HUES64 (cell line): ENCODE data around the gene GPX4.

ENCODE experiments used
- H3K27ac ChIP-seq: 2 replicates; pipeline ENCODE4 v1.7.0; 2013; ENCODE audit warnings: low read depth, low read length, inconsistent platforms
- H3K27me3 ChIP-seq: 2 replicates; pipeline ENCODE4 v1.6.1; 2013; ENCODE audit warnings: mild to moderate bottlenecking, low read length; ENCODE audit not compliant: insufficient read depth
- H3K36me3 ChIP-seq: 2 replicates; pipeline ENCODE4 v1.6.1; 2013; ENCODE audit warnings: mild to moderate bottlenecking, low read length; ENCODE audit not compliant: insufficient read depth
- H3K4me1 ChIP-seq: 2 replicates; pipeline ENCODE4 v1.6.1; 2013; ENCODE audit warnings: mild to moderate bottlenecking, low read length, moderate library complexity; ENCODE audit not compliant: insufficient read depth
- H3K4me3 ChIP-seq: 2 replicates; pipeline ENCODE4 v1.5.1; 2013; ENCODE audit warnings: mild to moderate bottlenecking, low read length, moderate library complexity
- H3K9ac ChIP-seq: 2 replicates; pipeline ENCODE4 v1.6.1; 2013; ENCODE audit warnings: mild to moderate bottlenecking, low read depth, low read length
- H3K9me3 ChIP-seq: 2 replicates; pipeline ENCODE4 v1.6.1; 2013; ENCODE audit warnings: low read depth, low read length; ENCODE audit not compliant: insufficient read depth
- WGBS: fragments of 150-250, 120-280 bp; methylation state at CpG from one replicate; pipeline ENCODE4 v1.1.7; 2013; ENCODE audit warnings: missing lambda C conversion rate; 5-methylcytosine and 5-hydroxymethylcytosine counted together

The GPX4 gene

GRCh38 chr19:1069009-1069779 lies 34.6 kb upstream of the GPX4 start:
- 86% methylated on average over 25 of the region's 25 CpGs for WGBS
- H3K4me3 ChIP-seq = no peak overlapping the region
- H3K4me1 ChIP-seq = peaks cover 16% of the 10 kb centered on the region
- H3K27me3 ChIP-seq = peaks cover 56% of the 10 kb centered on the region
- H3K9ac ChIP-seq = no peak overlapping the region
- H3K9me3 ChIP-seq = no peaks in the 10 kb centered on the region
- no peak overlapping the region for H3K27ac ChIP-seq
- peaks cover 10% of the 10 kb centered on the region; the same call in 1 of the 2 replicates for H3K36me3 ChIP-seq

GRCh38 chr19:1070576-1070930 lies 33.2 kb upstream of the GPX4 start:
- Histone ChIP-seq H3K27me3 (peaks cover 44% of the 10 kb centered on the region), H3K27ac (no peak overlapping the region; the same call in 1 of the 2 replicates), H3K36me3 (peaks cover 12% of the 10 kb centered on the region), H3K4me3 (peak overlapping the region; percentile 68), H3K4me1 (peaks cover 9% of the 10 kb centered on the region), H3K9ac (no peak overlapping the region; the same call in 1 of the 2 replicates), H3K9me3 (no peaks in the 10 kb centered on the region)
- 12% methylated on average over 21 of the region's 21 CpGs for WGBS

- Histone ChIP-seq H3K4me1 (0 out of 2 replicates have a peak, but pooled peaks cover 3% of the 10 kb centered on the region), H3K9me3 (no peaks in the 10 kb centered on the region), H3K4me3 (peak overlapping the region; percentile 68), H3K27me3 (peaks cover 38% of the 10 kb centered on the region), H3K9ac (peak overlapping the region; percentile 75), H3K27ac (no peak overlapping the region; the same call in 1 of the 2 replicates), H3K36me3 (peaks cover 18% of the 10 kb centered on the region)
- WGBS = 1% methylated on average over 99 of the region's 99 CpGs
These were observed 32.6 kb upstream of the GPX4 start for GRCh38 chr19:1070931-1071791.

GRCh38 chr19:1072371-1073015 lies 31.3 kb upstream of the GPX4 start:
- no peaks in the 10 kb centered on the region for H3K4me1 ChIP-seq
- 94% methylated on average over 11 of the region's 11 CpGs for WGBS

GRCh38 chr19:1073063-1073955 lies 30.5 kb upstream of the GPX4 start:
- Histone ChIP-seq H3K36me3 (peaks cover 25% of the 10 kb centered on the region), H3K9ac (no peak overlapping the region), H3K4me3 (no peak overlapping the region), H3K27ac (no peak overlapping the region), H3K4me1 (no peaks in the 10 kb centered on the region), H3K9me3 (no peaks in the 10 kb centered on the region), H3K27me3 (peaks cover 18% of the 10 kb centered on the region)
- WGBS = 92% methylated on average over 30 of the region's 30 CpGs

More at GRCh38 chr19:1072371-1073015, 31.3 kb upstream of the GPX4 start:
- peaks cover 20% of the 10 kb centered on the region for H3K36me3 ChIP-seq
- no peak overlapping the region for H3K9ac ChIP-seq
- H3K4me3 ChIP-seq = no peak overlapping the region
- peaks cover 25% of the 10 kb centered on the region for H3K27me3 ChIP-seq
- H3K27ac ChIP-seq = no peak overlapping the region
- H3K9me3 ChIP-seq = no peaks in the 10 kb centered on the region

- H3K36me3 ChIP-seq = peaks cover 25% of the 10 kb centered on the region
- WGBS = 91% methylated on average over 28 of the region's 28 CpGs
- no peaks in the 10 kb centered on the region for H3K4me1 ChIP-seq
- no peak overlapping the region for H3K4me3 ChIP-seq
- H3K9me3 ChIP-seq = no peaks in the 10 kb centered on the region
- H3K27me3 ChIP-seq = peaks cover 14% of the 10 kb centered on the region
- no peak overlapping the region for H3K9ac ChIP-seq
- no peak overlapping the region for H3K27ac ChIP-seq
These were observed 29.8 kb upstream of the GPX4 start for GRCh38 chr19:1073956-1074517.

GRCh38 chr19:1074544-1075283 lies 29.1 kb upstream of the GPX4 start:
- no peak overlapping the region for H3K4me3 ChIP-seq
- no peak overlapping the region for H3K27ac ChIP-seq

GRCh38 chr19:1076046-1076386 lies 27.8 kb upstream of the GPX4 start:
- H3K4me1 ChIP-seq = no peaks in the 10 kb centered on the region
- 95% methylated on average over 4 of the region's 4 CpGs for WGBS

More at GRCh38 chr19:1074544-1075283, 29.1 kb upstream of the GPX4 start:
- Histone ChIP-seq H3K36me3 (peaks cover 27% of the 10 kb centered on the region), H3K9me3 (no peaks in the 10 kb centered on the region), H3K27me3 (peaks cover 14% of the 10 kb centered on the region), H3K4me1 (no peaks in the 10 kb centered on the region), H3K9ac (no peak overlapping the region)
- WGBS = 97% methylated on average over 54 of the region's 54 CpGs

GRCh38 chr19:1076951-1077350 lies 26.8 kb upstream of the GPX4 start:
- no peaks in the 10 kb centered on the region for H3K4me1 ChIP-seq
- no peaks in the 10 kb centered on the region for H3K9me3 ChIP-seq
- no peak overlapping the region for H3K9ac ChIP-seq
- WGBS = 94% methylated on average over 16 of the region's 16 CpGs
- no peaks in the 10 kb centered on the region for H3K27me3 ChIP-seq
- H3K36me3 ChIP-seq = peaks cover 38% of the 10 kb centered on the region
- no peak overlapping the region for H3K27ac ChIP-seq
- H3K4me3 ChIP-seq = no peak overlapping the region

More at GRCh38 chr19:1076046-1076386, 27.8 kb upstream of the GPX4 start:
- Histone ChIP-seq H3K27ac (no peak overlapping the region), H3K36me3 (peaks cover 38% of the 10 kb centered on the region), H3K4me3 (no peak overlapping the region), H3K9me3 (no peaks in the 10 kb centered on the region), H3K9ac (no peak overlapping the region), H3K27me3 (peaks cover 7% of the 10 kb centered on the region)
